Osteoblast (primary cell): ENCODE data around the gene SIK1. TPM values are rescaled to one million over a fixed set of nuclear protein-coding genes. Genes with fewer than 3 reads are reported as not detected.
"Not testable (repeated sequence)": the region's sequence is repeated elsewhere in the genome, so short reads cannot be mapped to it uniquely, and the experiment has no call there.

ENCODE experiments used
- DNase-seq: peaks from one replicate; pipeline ENCODE4 v3.0.0; 2011; ENCODE audit warnings: low spot score, mixed read lengths; ENCODE audit not compliant: insufficient read length; ENCODE audit errors: missing footprints
- H2AFZ ChIP-seq: 2 replicates; pipeline ENCODE4 v1.6.0; 2011; ENCODE audit warnings: mild to moderate bottlenecking, low read length
- H3K27ac ChIP-seq: 2 replicates; pipeline ENCODE4 v1.5.1; 2011; ENCODE audit warnings: mild to moderate bottlenecking, low read depth, low read length, moderate library complexity
- H3K27me3 ChIP-seq: 2 replicates; pipeline ENCODE4 v1.6.0; 2012; ENCODE audit warnings: mild to moderate bottlenecking, control low read depth, inconsistent platforms, low read length, moderate library complexity; ENCODE audit not compliant: insufficient read depth
- H3K36me3 ChIP-seq: 2 replicates; pipeline ENCODE4 v1.5.1; 2011; ENCODE audit warnings: mild to moderate bottlenecking, low read length, control low read depth, moderate library complexity; ENCODE audit not compliant: insufficient read depth
- H3K4me1 ChIP-seq: 2 replicates; pipeline ENCODE4 v1.5.1; 2011; ENCODE audit warnings: mild to moderate bottlenecking, low read length, control low read depth, moderate library complexity; ENCODE audit not compliant: insufficient read depth
- H3K4me2 ChIP-seq: 2 replicates; pipeline ENCODE4 v1.6.0; 2011; ENCODE audit warnings: mild to moderate bottlenecking, low read length; ENCODE audit not compliant: insufficient read depth
- H3K4me3 ChIP-seq: fragments of 200-600 bp; sonication (generic); 3 replicates; pipeline ENCODE4 v1.5.1; 2012; ENCODE audit warnings: mild to moderate bottlenecking, low read length, inconsistent platforms; ENCODE audit not compliant: insufficient read depth
- H3K79me2 ChIP-seq: 2 replicates; pipeline ENCODE4 v1.6.0; 2012; ENCODE audit warnings: mild to moderate bottlenecking, low read length, control low read depth, inconsistent platforms; ENCODE audit not compliant: insufficient read depth
- H3K9me3 ChIP-seq: 2 replicates; pipeline ENCODE4 v1.5.1; 2011; ENCODE audit warnings: low read depth, low read length, control low read depth
- H4K20me1 ChIP-seq: 2 replicates; pipeline ENCODE4 v1.6.0; 2012; ENCODE audit warnings: mild to moderate bottlenecking, low read length, control low read depth; ENCODE audit not compliant: insufficient read depth
- CTCF ChIP-seq: IDR thresholded peaks from 2 replicates; pipeline ENCODE4 v1.5.1; 2011; ENCODE audit warnings: mild to moderate bottlenecking, low read depth, low read length, moderate library complexity; ENCODE audit errors: extremely low read depth
- total RNA-seq: library from RNA; depleted of rRNA; stranded (reverse); fragments of >200 nt; gene quantifications from 2 replicates; pipeline ENCODE4 v1.2.3, GENCODE V29; 2012

The SIK1 gene
- total RNA-seq: 3.2 and 3.3 TPM in 2 replicates

GRCh38 chr21:43426404-43427241, at the start of gene SIK1:
TSS of gene SIK1 (minus strand) at chr21:43427131. CDS start at chr21:43426178, 953 bp downstream.
- not testable (repeated sequence) for H3K4me1 ChIP-seq, H3K27me3 ChIP-seq, H2AFZ ChIP-seq, H3K4me2 ChIP-seq, DNase-seq, H3K9me3 ChIP-seq, H4K20me1 ChIP-seq, H3K4me3 ChIP-seq, H3K36me3 ChIP-seq, H3K27ac ChIP-seq, H3K79me2 ChIP-seq

- H3K4me2 ChIP-seq, H3K9me3 ChIP-seq, H3K27ac ChIP-seq, H2AFZ ChIP-seq, H3K36me3 ChIP-seq, H4K20me1 ChIP-seq, H3K27me3 ChIP-seq, H3K4me1 ChIP-seq, DNase-seq, H3K4me3 ChIP-seq, H3K79me2 ChIP-seq: not testable (repeated sequence)
Measured at GRCh38 chr21:43471597-43472242, 44.8 kb upstream of the SIK1 start.

GRCh38 chr21:43469719-43470458, 43.0 kb upstream of the SIK1 start:
- H3K27ac ChIP-seq, DNase-seq, H3K4me3 ChIP-seq, H3K79me2 ChIP-seq, H3K4me2 ChIP-seq, H3K9me3 ChIP-seq, H4K20me1 ChIP-seq, H3K4me1 ChIP-seq, H3K36me3 ChIP-seq, H2AFZ ChIP-seq, H3K27me3 ChIP-seq: not testable (repeated sequence)

GRCh38 chr21:43467785-43468184, 40.9 kb upstream of the SIK1 start:
- DNase-seq: no peak
- Histone ChIP-seq H3K4me3 (no peak overlapping the region), H3K79me2 (no peaks in the 10 kb centered on the region), H3K36me3 (no peaks in the 10 kb centered on the region), H4K20me1 (no peaks in the 10 kb centered on the region), H3K9me3 (no peaks in the 10 kb centered on the region), H3K4me1 (no peaks in the 10 kb centered on the region), H3K27me3 (no peaks in the 10 kb centered on the region), H2AFZ (no peak overlapping the region), H3K4me2 (no peak overlapping the region), H3K27ac (no peak overlapping the region)
- TF ChIP-seq CTCF: no peak

- H3K27ac ChIP-seq: not testable (repeated sequence)
Measured at GRCh38 chr21:43465159-43465558, 38.2 kb upstream of the SIK1 start.

GRCh38 chr21:43463498-43464261, 36.7 kb upstream of the SIK1 start:
- H3K79me2 ChIP-seq: not testable (repeated sequence)

More at GRCh38 chr21:43465159-43465558, 38.2 kb upstream of the SIK1 start:
- H2AFZ ChIP-seq, H3K4me3 ChIP-seq, H3K4me1 ChIP-seq, DNase-seq, H3K4me2 ChIP-seq, H3K79me2 ChIP-seq, H3K27me3 ChIP-seq, H3K9me3 ChIP-seq, H4K20me1 ChIP-seq, H3K36me3 ChIP-seq: not testable (repeated sequence)

GRCh38 chr21:43462932-43463331, 36.0 kb upstream of the SIK1 start:
- H4K20me1 ChIP-seq, H3K4me2 ChIP-seq: not testable (repeated sequence)

More at GRCh38 chr21:43463498-43464261, 36.7 kb upstream of the SIK1 start:
- H3K27ac ChIP-seq, H2AFZ ChIP-seq, H3K4me2 ChIP-seq, H4K20me1 ChIP-seq, H3K4me3 ChIP-seq, DNase-seq, H3K27me3 ChIP-seq, H3K36me3 ChIP-seq, H3K4me1 ChIP-seq, H3K9me3 ChIP-seq: not testable (repeated sequence)

More at GRCh38 chr21:43462932-43463331, 36.0 kb upstream of the SIK1 start:
- not testable (repeated sequence) for H3K4me1 ChIP-seq, H3K4me3 ChIP-seq, H3K36me3 ChIP-seq, DNase-seq, H3K9me3 ChIP-seq, H3K27me3 ChIP-seq, H3K27ac ChIP-seq, H2AFZ ChIP-seq, H3K79me2 ChIP-seq
